Measurements from ENCODE around the gene RNASET2.

GRCh38 chr6:166908811-166909210, 47.5 kb downstream of the RNASET2 start:
- TF ChIP-seq SNAI1 (CRISPR knock-in tag; IDR thresholded peaks at IDR 0.05; ENCODE audit: borderline replicate concordance), result no peak
- no peak for TF ChIP-seq NFE2L1 (CRISPR knock-in tag; IDR thresholded peaks at IDR 0.05; ENCODE audit: borderline replicate concordance)
- TF ChIP-seq E2F1 (CRISPR knock-in tag; IDR thresholded peaks at IDR 0.05), result no peak
- no peak for TF ChIP-seq ZNF512 (CRISPR knock-in tag; IDR thresholded peaks at IDR 0.05)
- TF ChIP-seq SMC3 (IDR thresholded peaks at IDR 0.05; ENCODE audit: low read length), result no peak
- TF ChIP-seq ZNF24 (IDR thresholded peaks at IDR 0.05), result no peak
- no peak for TF ChIP-seq SNRNP70 (IDR thresholded peaks at IDR 0.05; ENCODE audit: low read depth, low read length)
- TF ChIP-seq ZNF766 (CRISPR knock-in tag; IDR thresholded peaks at IDR 0.05; ENCODE audit: borderline replicate concordance), result no peak
- TF ChIP-seq ZSCAN29 (CRISPR knock-in tag; conservative IDR thresholded peaks at IDR 0.05), result no peak
- TF ChIP-seq HNRNPL (IDR thresholded peaks at IDR 0.05; ENCODE audit: low read depth, low read length), result no peak
- TF ChIP-seq NFATC3 (CRISPR knock-in tag; IDR thresholded peaks at IDR 0.05), result no peak
- no peak for TF ChIP-seq SIN3A (IDR thresholded peaks at IDR 0.05; ENCODE audit: borderline replicate concordance, low read depth, low read length)

All from HepG2 (cell line).